Liver (tissue), 9 donors: ENCODE measurements around the gene ZSWIM1. TPM values are rescaled to one million over a fixed set of nuclear protein-coding genes. Genes with fewer than 3 reads are reported as not detected.

Experiments used
- DNase-seq: peaks from one replicate; pipeline ENCODE4 v3.0.0-alpha.2; 2017; ENCODE audit warnings: low spot score
- H3K27ac ChIP-seq, 2 donors: one replicate each; pipeline ENCODE4 v1.7.0; 2013; ENCODE audit warnings: inconsistent platforms in 2 of 2, low read length in 2 of 2, control low read depth in 1 of 2, low read depth in 1 of 2, mild to moderate bottlenecking in 1 of 2
- H3K27me3 ChIP-seq, 4 donors: one replicate each; pipeline versions ENCODE4 v1.6.1 to v1.7.0; 2013; ENCODE audit warnings: low read length in 3 of 4, inconsistent platforms in 1 of 4, mild to moderate bottlenecking in 1 of 4, moderate library complexity in 1 of 4; ENCODE audit not compliant: control insufficient read depth in 4 of 4, insufficient read depth in 4 of 4
- H3K36me3 ChIP-seq, 4 donors: one replicate each; pipeline versions ENCODE4 v1.6.1 to v1.7.0; 2013; ENCODE audit warnings: low read length in 3 of 4, mild to moderate bottlenecking in 3 of 4, low read depth in 1 of 4, moderate library complexity in 1 of 4; ENCODE audit not compliant: control insufficient read depth in 4 of 4, insufficient read depth in 3 of 4
- H3K4me1 ChIP-seq, 4 donors: one replicate each; pipeline versions ENCODE4 v1.6.1 to v1.7.0; 2013; ENCODE audit warnings: low read length in 3 of 4, mild to moderate bottlenecking in 3 of 4, moderate library complexity in 1 of 4; ENCODE audit not compliant: control insufficient read depth in 4 of 4, insufficient read depth in 4 of 4
- H3K4me3 ChIP-seq, 3 donors: one replicate each; pipeline versions ENCODE4 v1.6.1 to v1.7.0; 2013; ENCODE audit warnings: low read length in 3 of 3, control low read depth in 1 of 3, low read depth in 1 of 3, mild to moderate bottlenecking in 1 of 3
- H3K9ac ChIP-seq, 2 donors: one replicate each; pipeline ENCODE4 v1.7.0; 2013; ENCODE audit warnings: low read length in 2 of 2, mild to moderate bottlenecking in 2 of 2, moderate library complexity in 2 of 2, control low read depth in 1 of 2, low read depth in 1 of 2
- H3K9me3 ChIP-seq, 4 donors: one replicate each; pipeline versions ENCODE4 v1.6.1 to v1.7.0; 2013; ENCODE audit warnings: low read length in 3 of 4; ENCODE audit not compliant: control insufficient read depth in 4 of 4
- FOXA2 ChIP-seq: IDR thresholded peaks from 2 replicates; pipeline ENCODE4 v1.6.1; 2016; ENCODE audit warnings: antibody characterized with exemption
- GABPA ChIP-seq, 2 donors: IDR thresholded peaks in 1 of 2; conservative IDR thresholded peaks in 1 of 2; 2 replicates each; pipeline ENCODE4 v1.6.1; 2016; ENCODE audit warnings: antibody characterized with exemption in 2 of 2, mild to moderate bottlenecking in 1 of 2, moderate library complexity in 1 of 2
- HNF4A ChIP-seq, 2 donors: conservative IDR thresholded peaks; 2 replicates each; pipeline ENCODE4 v1.6.1; 2016; ENCODE audit warnings: antibody characterized with exemption in 2 of 2, mild to moderate bottlenecking in 2 of 2
- HNF4G ChIP-seq: IDR thresholded peaks from 2 replicates; pipeline ENCODE4 v1.6.1; 2016; ENCODE audit warnings: antibody characterized with exemption
- JUND ChIP-seq, 2 donors: IDR thresholded peaks; 2 replicates each; pipeline ENCODE4 v1.6.1; 2016; ENCODE audit warnings: antibody characterized with exemption in 2 of 2
- NR2F2 ChIP-seq: IDR thresholded peaks from 2 replicates; pipeline ENCODE4 v1.6.1; 2016; ENCODE audit warnings: antibody characterized with exemption
- RAD21 ChIP-seq, 2 donors: IDR thresholded peaks; 2 replicates each; pipeline ENCODE4 v1.6.1; 2016; ENCODE audit warnings: antibody characterized with exemption in 2 of 2, mild to moderate bottlenecking in 2 of 2
- RXRA ChIP-seq, 2 donors: IDR thresholded peaks; 2 replicates each; pipeline ENCODE4 v1.6.1; 2017 to 2018; ENCODE audit warnings: antibody characterized with exemption in 2 of 2, mild to moderate bottlenecking in 1 of 2
- TAF1 ChIP-seq: conservative IDR thresholded peaks from 2 replicates; pipeline ENCODE4 v1.6.1; 2016; ENCODE audit warnings: antibody characterized with exemption, mild to moderate bottlenecking
- YY1 ChIP-seq: IDR thresholded peaks from 2 replicates; pipeline ENCODE4 v1.6.1; 2016; ENCODE audit warnings: antibody characterized with exemption, mild to moderate bottlenecking
- WGBS: extraction: QIAGEN DNeasy Blood & Tissue Kit; methylation state at CpG from one replicate; pipeline ENCODE4 v1.1.7; 2013; 5-methylcytosine and 5-hydroxymethylcytosine counted together
- polyA plus RNA-seq, 2 donors: library from polyadenylated mRNA; stranded (reverse) in 1 of 2; unstranded in 1 of 2; fragments of 200-250 nt in 1 of 2; fragments of >200 nt in 1 of 2; fragmentation: Nextera tagmentation in 1 of 2; extraction: Ambion mirVana in 1 of 2; gene quantifications; one replicate each; pipeline versions ENCODE4 v1.2.1 to v1.2.3, GENCODE V29; 2013 to 2015
- total RNA-seq, 2 donors: library from RNA; depleted of rRNA; stranded (reverse); fragments of >200 nt; gene quantifications; one replicate each; pipeline ENCODE4 v1.2.3, GENCODE V29; 2014
- TF ChIP-seq, protein P1 (sequence below): IDR thresholded peaks from 2 replicates; pipeline ENCODE4 v1.6.1; 2016; ENCODE audit warnings: antibody characterized with exemption, mild to moderate bottlenecking
- TF ChIP-seq, protein P2 (sequence below): IDR thresholded peaks from 2 replicates; pipeline ENCODE4 v1.6.1; 2016; ENCODE audit warnings: antibody characterized with exemption
- TF ChIP-seq, protein P3 (sequence below): IDR thresholded peaks from 2 replicates; pipeline ENCODE4 v1.6.1; 2016; ENCODE audit warnings: antibody characterized with exemption
- donor health status: healthy.
- donor health status: healthy.
- donor health status: healthy.
- donor health status: healthy.
- donor health status: healthy.

The ZSWIM1 gene
- total and polyA plus RNA-seq, 4 donors = 2.1 to 5.0 (median 2.3) TPM

- H3K27ac ChIP-seq = no peak overlapping the region
- TF ChIP-seq JUND (IDR thresholded peaks at IDR 0.05) (no peak), GABPA (IDR thresholded peaks at IDR 0.05 in 1 of 2, conservative IDR thresholded peaks at IDR 0.05 in 1 of 2) (no peak), RXRA (IDR thresholded peaks at IDR 0.05) (no peak), RAD21 (IDR thresholded peaks at IDR 0.05) (no peak)
- TF ChIP-seq, protein P1, sequence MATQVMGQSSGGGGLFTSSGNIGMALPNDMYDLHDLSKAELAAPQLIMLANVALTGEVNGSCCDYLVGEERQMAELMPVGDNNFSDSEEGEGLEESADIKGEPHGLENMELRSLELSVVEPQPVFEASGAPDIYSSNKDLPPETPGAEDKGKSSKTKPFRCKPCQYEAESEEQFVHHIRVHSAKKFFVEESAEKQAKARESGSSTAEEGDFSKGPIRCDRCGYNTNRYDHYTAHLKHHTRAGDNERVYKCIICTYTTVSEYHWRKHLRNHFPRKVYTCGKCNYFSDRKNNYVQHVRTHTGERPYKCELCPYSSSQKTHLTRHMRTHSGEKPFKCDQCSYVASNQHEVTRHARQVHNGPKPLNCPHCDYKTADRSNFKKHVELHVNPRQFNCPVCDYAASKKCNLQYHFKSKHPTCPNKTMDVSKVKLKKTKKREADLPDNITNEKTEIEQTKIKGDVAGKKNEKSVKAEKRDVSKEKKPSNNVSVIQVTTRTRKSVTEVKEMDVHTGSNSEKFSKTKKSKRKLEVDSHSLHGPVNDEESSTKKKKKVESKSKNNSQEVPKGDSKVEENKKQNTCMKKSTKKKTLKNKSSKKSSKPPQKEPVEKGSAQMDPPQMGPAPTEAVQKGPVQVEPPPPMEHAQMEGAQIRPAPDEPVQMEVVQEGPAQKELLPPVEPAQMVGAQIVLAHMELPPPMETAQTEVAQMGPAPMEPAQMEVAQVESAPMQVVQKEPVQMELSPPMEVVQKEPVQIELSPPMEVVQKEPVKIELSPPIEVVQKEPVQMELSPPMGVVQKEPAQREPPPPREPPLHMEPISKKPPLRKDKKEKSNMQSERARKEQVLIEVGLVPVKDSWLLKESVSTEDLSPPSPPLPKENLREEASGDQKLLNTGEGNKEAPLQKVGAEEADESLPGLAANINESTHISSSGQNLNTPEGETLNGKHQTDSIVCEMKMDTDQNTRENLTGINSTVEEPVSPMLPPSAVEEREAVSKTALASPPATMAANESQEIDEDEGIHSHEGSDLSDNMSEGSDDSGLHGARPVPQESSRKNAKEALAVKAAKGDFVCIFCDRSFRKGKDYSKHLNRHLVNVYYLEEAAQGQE = no peak
- TF ChIP-seq, protein P2, sequence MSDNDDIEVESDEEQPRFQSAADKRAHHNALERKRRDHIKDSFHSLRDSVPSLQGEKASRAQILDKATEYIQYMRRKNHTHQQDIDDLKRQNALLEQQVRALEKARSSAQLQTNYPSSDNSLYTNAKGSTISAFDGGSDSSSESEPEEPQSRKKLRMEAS = no peak
- 88% methylated on average over 7 of the region's 7 CpGs for WGBS
- no peak overlapping the region for H3K9ac ChIP-seq
- no peaks in the 10 kb centered on the region for H3K27me3 ChIP-seq
- no peaks in the 10 kb centered on the region for H3K9me3 ChIP-seq
- H3K36me3 ChIP-seq = no peaks in the 10 kb centered on the region
- peaks cover 5 to 16% (median 9%) of the 10 kb centered on the region in 4 donors for H3K4me1 ChIP-seq
- H3K4me3 ChIP-seq = no peak overlapping the region
- DNase-seq = no peak
Observed at GRCh38 chr20:45861221-45862075, 19.6 kb upstream of the ZSWIM1 start.

DNA sequence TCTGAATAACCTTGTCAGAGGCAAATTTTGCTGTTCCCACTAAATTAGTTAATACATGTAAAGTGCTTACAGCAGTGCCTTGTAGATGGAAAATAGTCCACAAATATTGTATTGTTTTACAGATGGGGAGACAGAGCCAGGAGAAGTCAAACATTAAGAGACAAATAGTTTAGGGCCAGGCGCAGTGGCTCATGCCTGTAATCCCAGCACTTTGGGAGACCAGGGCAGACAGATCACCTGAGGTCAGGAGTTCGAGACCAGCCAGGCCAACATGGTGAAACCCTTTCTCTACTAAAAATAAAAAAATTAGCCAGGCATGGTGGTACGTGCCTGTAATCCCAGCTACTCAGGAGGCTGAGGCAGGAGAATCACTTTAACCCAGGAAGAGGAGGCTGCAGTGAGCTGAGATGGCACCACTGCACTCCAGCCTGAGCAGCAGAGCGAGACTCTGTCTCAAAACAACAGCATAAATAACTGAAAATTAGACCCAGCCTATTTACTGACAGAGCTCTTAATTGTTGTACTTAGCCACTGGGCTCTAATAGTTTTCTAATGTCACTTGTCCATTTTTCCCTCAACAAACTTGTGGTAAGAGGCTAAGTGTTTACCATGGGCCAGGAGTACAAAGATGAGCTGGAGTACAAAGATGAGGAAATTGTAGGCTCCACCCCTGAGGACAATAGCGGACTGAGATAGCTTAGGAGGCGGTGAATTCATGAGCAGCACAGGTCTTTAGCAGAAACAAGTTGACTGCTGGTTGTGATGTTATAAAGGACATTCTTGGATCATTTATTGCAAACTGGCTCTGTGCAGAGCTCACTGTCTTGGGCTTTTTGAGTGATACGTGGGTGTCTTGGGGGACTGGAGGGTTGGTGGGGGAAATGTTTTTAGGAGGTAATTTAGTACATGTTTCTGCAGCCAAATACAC is 17.2 kb upstream of the ZSWIM1 start:
- Histone ChIP-seq H3K27ac (no peak overlapping the region), H3K9me3 (no peaks in the 10 kb centered on the region), H3K4me3 (no peak overlapping the region), H3K4me1 (peaks cover 0 to 4% (median 0%) of the 10 kb centered on the region in 4 donors), H3K27me3 (no peaks in the 10 kb centered on the region), H3K36me3 (no peaks in the 10 kb centered on the region), H3K9ac (no peak overlapping the region)
- no peak for TF ChIP-seq GABPA (IDR thresholded peaks at IDR 0.05 in 1 of 2, conservative IDR thresholded peaks at IDR 0.05 in 1 of 2)
- TF ChIP-seq, protein P3, sequence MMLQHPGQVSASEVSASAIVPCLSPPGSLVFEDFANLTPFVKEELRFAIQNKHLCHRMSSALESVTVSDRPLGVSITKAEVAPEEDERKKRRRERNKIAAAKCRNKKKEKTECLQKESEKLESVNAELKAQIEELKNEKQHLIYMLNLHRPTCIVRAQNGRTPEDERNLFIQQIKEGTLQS = no peak
- DNase-seq = no peak
- WGBS = 88% methylated on average over 7 of the region's 7 CpGs

DNA sequence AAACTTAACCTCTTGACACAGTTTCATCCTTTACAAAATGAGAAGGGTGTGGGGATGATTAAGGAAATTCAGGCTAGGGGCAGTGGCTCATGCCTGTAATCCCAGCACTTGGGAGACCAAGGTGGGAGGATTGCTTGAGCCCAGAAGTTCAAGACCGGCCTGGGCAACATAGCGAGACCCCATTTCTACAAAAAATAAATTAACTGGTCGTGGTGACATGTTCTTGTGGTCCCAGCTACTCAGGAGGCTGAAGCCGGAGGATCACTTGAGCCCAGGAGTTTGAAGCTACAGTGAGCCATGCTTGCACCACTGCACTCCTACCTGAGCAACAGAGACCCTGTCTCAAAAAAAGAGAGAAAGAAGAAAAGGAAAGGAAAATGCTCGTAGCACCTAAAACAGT is 14.6 kb upstream of the ZSWIM1 start:
- Histone ChIP-seq H3K27me3 (no peaks in the 10 kb centered on the region), H3K9me3 (no peaks in the 10 kb centered on the region), H3K36me3 (no peaks in the 10 kb centered on the region), H3K4me1 (peaks cover 0 to 4% (median 0%) of the 10 kb centered on the region in 4 donors), H3K27ac (no peak overlapping the region), H3K4me3 (no peak overlapping the region), H3K9ac (no peak overlapping the region)
- TF ChIP-seq YY1 (no peak), HNF4G (no peak), NR2F2 (no peak), FOXA2 (no peak), HNF4A (conservative IDR thresholded peaks at IDR 0.05) (no peak), GABPA (IDR thresholded peaks at IDR 0.05 in 1 of 2, conservative IDR thresholded peaks at IDR 0.05 in 1 of 2) (no peak), RAD21 (IDR thresholded peaks at IDR 0.05) (no peak), TAF1 (no peak), RXRA (IDR thresholded peaks at IDR 0.05) (no peak)
- TF ChIP-seq, protein P3 = no peak
- TF ChIP-seq, protein P2 = no peak
- no peak for DNase-seq
- WGBS = 97% methylated on average over 5 of the region's 5 CpGs
